Activated T-cell treated with anti-CD3 and anti-CD28 coated beads, Interleukin-2, amount 50 U/mL, for 1 hour (primary cell): ENCODE data around the gene FXR2.
A peak's percentile ranks its signal among the peaks of the same experiment; 100 is the strongest.

Experiments
- DNase-seq: peaks from one replicate; pipeline ENCODE4 v3.0.0-alpha.2; 2020

Gene FXR2

DNA sequence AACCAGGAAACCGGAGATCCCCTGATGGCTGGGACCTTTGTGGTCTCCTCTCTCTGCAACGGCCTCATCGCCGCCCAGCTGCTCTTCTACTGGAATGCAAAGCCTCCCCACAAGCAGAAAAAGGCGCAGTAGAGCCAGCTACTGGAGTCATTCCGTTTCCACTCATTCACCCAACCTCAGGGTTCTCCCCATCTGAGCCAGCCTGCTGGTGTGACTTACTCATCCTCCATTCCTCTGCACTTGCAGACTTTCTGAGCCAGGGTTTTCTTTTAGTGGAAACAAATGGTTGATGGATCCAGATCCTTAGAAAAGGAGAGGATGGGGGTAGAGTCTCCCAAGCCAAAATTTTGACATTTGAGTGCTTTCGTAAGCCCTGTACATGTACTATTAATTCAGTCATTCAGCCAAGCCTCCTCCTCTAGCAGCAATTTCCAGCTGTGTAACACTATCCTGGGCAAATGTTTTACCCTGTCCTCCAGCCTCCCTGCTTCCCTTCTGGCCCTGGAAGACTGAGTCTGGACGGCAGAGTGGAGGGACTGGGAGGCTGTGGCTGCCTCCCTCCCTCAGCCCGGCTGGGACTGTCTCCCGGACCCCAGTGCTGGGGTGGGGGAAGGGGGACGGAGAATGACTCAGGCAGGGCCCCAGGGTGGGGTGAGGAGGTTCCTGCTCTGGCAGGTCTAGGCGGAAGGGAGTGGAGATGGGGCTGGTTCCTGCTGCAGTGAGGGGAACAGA lies 27.1 kb downstream of the FXR2 start:
- no peak for DNase-seq

DNA sequence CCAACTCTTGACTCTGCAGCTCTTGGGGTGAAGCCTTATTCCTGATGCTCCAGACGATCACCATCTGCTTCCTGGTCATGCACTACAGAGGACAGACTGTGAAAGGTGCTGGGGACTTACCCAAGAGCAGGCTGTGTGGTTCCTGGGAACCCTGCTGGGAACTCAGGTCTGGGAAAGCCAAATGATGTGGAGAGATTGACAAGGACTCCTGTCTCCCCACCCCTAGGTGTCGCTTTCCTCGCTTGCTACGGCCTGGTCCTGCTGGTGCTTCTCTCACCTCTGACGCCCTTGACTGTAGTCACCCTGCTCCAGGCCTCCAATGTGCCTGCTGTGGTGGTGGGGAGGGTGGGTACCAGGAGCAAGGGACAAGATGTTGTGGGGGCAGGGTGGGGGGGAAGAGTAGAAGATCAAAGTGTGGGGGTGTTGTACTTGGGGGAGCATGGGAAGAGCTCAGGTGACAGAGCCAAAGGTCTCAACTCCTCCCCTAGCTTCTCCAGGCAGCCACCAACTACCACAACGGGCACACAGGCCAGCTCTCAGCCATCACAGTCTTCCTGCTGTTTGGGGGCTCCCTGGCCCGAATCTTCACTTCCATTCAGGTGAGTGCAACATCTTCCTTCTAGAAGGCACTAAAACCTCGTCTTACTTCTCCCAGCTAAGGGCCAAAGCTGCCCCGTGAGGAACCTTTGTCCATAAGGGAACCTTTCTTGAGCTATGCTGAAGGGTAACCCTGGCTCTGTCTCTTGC lies 27.9 kb downstream of the FXR2 start:
- DNase-seq: no peak

DNA sequence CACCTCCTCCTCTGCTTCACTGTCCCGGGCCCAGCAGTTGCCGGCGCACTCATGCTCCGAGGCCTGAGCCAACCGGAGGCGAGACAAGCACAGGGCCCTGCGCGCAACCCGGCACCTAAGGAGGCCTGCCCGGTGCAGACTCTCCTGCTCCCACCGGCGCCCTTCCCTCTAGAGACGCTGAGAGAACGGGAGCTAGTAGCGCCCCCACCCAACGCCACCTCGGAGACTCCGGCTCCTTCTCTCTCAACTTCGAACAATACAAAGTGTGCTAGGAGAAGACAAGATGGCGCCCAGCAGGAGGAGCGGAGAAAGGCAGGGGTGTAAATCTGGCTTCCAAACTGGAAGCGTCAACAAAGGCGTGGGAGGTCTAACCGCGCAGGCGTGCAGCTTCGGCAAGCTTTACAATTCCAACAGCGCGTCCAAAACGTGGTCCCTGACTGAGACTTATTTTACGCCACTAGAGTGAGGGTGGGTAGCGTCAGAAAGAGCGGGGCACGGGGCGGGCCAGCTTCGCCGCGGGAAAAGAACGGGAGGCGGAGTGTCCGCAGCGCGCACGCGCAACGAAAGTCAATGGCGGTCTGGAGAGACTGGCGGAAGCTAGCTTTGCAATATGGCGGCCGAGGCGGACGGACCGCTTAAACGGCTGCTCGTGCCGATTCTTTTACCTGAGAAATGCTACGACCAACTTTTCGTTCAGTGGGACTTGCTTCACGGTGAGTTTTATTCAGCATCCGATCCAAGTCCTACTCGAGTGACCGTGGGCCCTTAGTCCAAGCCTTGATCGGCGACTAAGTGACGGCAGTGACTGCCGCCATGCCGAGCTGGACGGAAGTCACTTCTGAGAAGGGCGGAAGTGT lies 31.2 kb downstream of the FXR2 start, which contains the start of gene MPDU1:
Gene MPDU1 (plus strand): TSS at position 600 of the 857 bp plus-strand sequence. CDS start 11 bp downstream, at position 611.
- peak; percentile 93 for DNase-seq

DNA sequence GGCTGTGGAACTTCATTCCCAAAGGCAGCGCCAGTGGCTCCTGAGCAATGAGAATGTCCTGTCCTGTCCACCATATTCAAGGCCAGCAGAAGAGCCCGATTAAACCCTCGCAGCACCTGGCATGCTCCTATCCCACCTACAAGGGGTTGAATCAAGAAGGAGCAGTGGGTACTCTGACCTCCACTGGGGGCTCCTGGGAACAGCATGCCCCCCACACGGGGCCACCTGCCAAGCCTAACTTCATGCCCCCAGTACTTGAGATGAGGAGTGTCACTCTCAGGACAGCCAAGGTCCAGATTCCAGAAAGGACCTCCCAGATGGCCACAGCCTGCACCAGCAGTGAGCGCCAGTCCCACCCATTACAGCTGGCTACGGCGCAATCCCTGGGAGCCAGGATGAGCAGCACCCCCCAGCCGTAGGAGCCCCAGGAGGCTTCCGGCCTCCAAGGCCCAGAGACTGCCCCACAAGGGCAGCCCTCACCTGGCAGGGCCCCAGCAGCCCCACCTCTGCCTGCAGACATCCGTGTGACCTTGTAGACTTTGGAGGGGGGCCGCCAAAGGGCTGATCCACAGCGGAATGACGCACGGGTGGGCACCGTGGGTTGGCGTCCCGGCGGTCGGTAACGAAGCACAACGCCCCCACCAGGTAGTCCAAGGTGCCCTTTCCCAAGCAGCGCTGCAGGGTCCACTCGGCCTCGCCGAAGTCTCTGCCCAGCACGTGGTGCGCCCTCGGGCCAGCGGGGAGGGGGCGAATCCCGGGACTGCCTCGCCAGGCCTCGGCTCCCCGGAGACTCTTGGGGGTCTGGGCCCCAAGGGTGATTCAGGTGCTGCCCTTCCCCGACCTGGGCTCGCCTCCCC lies 32.1 kb downstream of the FXR2 start:
- DNase-seq: no peak

DNA sequence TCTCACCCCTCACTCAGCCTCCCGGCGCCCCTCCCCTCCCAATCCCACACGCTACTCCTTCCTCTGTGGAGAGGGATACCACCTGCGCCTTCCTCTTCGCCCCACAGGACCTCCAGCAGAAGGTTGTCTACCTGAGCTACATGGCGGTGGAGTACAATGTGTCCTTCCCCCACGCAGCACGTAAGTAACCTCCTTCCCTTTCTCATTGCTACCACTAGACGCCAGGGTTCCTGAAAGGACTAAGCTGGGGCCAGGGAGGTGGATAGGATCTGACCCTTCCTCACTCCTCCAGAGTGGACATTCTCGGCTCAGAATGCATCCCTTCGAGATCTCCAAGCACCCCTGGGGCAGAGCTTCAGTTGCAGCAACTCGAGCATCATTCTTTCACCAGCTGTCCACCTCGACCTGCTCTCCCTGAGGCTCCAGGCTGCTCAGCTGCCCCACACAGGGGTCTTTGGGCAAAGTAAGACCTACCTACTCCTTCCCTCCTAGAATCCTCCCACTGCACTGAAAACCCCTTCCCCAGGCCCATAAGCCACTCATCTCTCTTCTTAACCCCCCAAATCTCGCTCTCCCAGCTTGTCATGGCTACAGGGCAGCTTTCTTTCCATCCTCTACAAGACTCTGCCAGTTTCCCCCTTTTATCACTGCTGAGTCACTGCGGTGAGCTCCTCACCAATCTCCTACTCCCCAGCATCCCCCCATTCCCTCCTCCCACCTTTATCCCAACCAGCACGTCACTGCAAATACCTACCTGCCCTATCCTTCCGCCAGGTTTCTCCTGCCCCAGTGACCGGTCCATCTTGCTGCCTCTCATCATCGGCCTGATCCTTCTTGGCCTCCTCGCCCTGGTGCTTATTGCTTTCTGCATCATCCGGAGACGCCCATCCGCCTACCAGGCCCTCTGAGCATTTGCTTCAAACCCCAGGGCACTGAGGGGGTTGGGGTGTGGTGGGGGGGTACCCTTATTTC lies 33.8 kb downstream of the FXR2 start:
- DNase-seq: no peak

- DNase-seq: no peak
These were observed 34.7 kb downstream of the FXR2 start for GRCh38 chr17:7579834-7580603.

GRCh38 chr17:7579001-7579833 lies 35.5 kb downstream of the FXR2 start, which contains the start of gene CD68:
CD68 (plus strand) TSS chr17:7579638; CDS start chr17:7579678, 40 bp downstream.
- DNase-seq: peak; percentile 46

DNA sequence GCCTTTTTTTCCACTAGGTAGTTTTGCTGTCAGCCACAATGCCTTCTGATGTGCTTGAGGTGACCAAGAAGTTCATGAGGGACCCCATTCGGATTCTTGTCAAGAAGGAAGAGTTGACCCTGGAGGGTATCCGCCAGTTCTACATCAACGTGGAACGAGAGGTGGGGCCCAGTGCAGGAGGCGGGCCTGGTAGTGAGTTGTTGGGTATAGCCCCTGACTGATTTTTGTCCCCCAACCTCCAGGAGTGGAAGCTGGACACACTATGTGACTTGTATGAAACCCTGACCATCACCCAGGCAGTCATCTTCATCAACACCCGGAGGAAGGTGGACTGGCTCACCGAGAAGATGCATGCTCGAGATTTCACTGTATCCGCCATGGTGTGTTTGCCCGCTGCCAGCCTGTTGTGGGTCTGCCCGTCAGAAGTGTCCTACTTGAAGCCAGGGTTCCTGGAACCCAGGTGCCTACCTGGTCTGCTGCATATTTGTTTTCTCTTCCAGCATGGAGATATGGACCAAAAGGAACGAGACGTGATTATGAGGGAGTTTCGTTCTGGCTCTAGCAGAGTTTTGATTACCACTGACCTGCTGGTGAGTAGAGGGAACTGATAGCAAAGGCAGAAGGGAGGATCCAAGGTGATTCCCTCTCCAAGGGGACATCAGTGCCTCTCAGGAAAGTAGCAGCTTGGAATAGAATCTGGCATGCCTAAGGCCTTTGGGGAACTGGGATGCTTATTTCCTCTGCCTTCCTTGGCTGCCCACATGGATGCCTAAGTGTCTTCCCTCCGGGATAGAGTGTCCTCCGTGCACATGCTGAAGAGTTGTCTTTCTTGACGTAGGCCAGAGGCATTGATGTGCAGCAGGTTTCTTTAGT lies 37.1 kb downstream of the FXR2 start:
- DNase-seq: no peak

DNA sequence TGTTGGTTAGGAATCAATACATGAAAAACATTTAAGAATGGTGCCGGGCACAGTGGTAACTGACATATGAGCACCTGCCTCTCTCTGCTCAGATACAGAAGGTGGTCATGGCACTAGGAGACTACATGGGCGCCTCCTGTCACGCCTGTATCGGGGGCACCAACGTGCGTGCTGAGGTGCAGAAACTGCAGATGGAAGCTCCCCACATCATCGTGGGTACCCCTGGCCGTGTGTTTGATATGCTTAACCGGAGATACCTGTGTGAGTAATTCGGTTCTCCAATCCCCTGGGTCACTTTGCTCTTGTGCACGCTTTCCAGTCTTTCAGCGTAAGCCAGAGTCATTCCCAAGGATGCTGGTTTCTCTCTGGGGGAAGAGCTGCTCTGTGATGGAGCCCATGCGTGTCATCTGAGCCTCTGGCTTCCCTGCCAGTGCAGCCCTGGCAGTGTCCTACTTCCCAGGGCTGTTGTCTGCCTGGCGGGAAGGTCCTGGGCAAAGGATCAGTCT lies 38.2 kb downstream of the FXR2 start:
- DNase-seq: no peak

DNA sequence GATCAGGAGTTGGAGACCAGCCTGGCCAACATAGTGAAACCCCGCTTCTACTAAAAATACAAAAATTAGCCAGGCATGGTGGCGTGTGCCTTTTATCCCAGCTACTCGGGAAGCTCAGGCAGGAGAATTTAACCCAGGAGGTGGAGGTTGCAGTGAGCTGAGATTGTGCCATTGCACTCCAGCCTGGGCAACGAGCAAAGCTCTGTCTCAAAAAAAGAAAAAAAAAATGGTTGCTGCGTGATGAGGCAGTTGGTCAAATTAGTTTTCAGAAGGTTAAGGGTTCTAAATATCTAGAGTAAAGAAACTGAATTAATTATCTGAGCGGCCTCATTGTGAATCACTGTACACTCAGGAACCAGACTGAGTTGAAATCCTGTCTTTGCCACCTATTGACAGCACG lies 38.7 kb downstream of the FXR2 start:
- no peak for DNase-seq

GRCh38 chr17:7575481-7575883 lies 39.2 kb downstream of the FXR2 start:
- no peak for DNase-seq

- DNase-seq: no peak
These were observed 40.3 kb downstream of the FXR2 start for GRCh38 chr17:7574176-7574953.

GRCh38 chr17:7573324-7574080 lies 41.2 kb downstream of the FXR2 start:
- peak; percentile 87 for DNase-seq

- DNase-seq: peak; percentile 100
These were observed 41.9 kb downstream of the FXR2 start for GRCh38 chr17:7572588-7573323.

DNA sequence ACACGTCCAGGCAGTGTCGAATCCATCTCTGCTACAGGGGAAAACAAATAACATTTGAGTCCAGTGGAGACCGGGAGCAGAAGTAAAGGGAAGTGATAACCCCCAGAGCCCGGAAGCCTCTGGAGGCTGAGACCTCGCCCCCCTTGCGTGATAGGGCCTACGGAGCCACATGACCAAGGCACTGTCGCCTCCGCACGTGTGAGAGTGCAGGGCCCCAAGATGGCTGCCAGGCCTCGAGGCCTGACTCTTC lies 42.4 kb downstream of the FXR2 start:
- DNase-seq: no peak

DNA sequence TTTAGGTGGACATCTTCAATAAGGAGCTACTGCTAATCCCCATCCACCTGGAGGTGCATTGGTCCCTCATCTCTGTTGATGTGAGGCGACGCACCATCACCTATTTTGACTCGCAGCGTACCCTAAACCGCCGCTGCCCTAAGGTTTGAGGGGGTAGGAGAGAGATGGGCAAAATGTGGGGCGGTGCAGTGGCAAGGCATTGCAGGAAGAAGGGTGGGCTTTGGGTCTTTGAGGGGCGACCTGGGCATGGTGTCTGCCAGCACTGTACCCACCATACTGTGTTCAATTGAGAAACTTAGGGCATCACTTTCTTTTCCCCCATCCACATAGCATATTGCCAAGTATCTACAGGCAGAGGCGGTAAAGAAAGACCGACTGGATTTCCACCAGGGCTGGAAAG lies 44.3 kb downstream of the FXR2 start:
- no peak for DNase-seq
